Measurements from ENCODE around the gene REXO5. TPM values are rescaled to one million over a fixed set of nuclear protein-coding genes. Genes with fewer than 3 reads are reported as not detected.

The REXO5 gene
- total RNA-seq, 4 donors from 2014 or later, result 1.5 to 5.9 (median 4.1) TPM

GRCh38 chr16:20807862-20808261 lies 1.5 kb downstream of the REXO5 start:
- H3K36me3 ChIP-seq, result no peaks in the 10 kb centered on the region
- TF ChIP-seq POLR2A (IDR thresholded peaks at IDR 0.05), result no peak
- no peak for TF ChIP-seq CTCF (IDR thresholded peaks at IDR 0.05)
- TF ChIP-seq EP300 (IDR thresholded peaks at IDR 0.05), result no peak
- H3K4me3 ChIP-seq, result no peak overlapping the region
- H3K27ac ChIP-seq, result no peak overlapping the region
- H3K9me3 ChIP-seq, result no peaks in the 10 kb centered on the region
- no peak for DNase-seq (ENCODE audit: low spot score in 2 of 2)
- peaks cover 0 to 21% (median 5%) of the 10 kb centered on the region in 4 donors for H3K4me1 ChIP-seq
- no peaks in the 10 kb centered on the region for H3K27me3 ChIP-seq
- WGBS, 2 donors, result 93% methylated on average over 11 of the region's 11 CpGs

- no peak for TF ChIP-seq CTCF (IDR thresholded peaks at IDR 0.05)
- no peak for TF ChIP-seq POLR2A (IDR thresholded peaks at IDR 0.05)
- TF ChIP-seq EP300 (IDR thresholded peaks at IDR 0.05), result no peak
- DNase-seq (ENCODE audit: low spot score in 2 of 2), result no peak
- no peaks in the 10 kb centered on the region for H3K27me3 ChIP-seq
- peaks cover 0 to 7% (median 0%) of the 10 kb centered on the region in 3 donors for H3K36me3 ChIP-seq
- 95 to 96% methylated on average over 10 of the region's 10 CpGs for WGBS, 2 donors
- no peaks in the 10 kb centered on the region for H3K9me3 ChIP-seq
- no peak overlapping the region for H3K4me3 ChIP-seq
- no peak overlapping the region for H3K27ac ChIP-seq
- H3K4me1 ChIP-seq, result peaks cover 0 to 9% (median 4%) of the 10 kb centered on the region in 4 donors
Observed at GRCh38 chr16:20811889-20812439, 5.6 kb downstream of the REXO5 start.

- no peaks in the 10 kb centered on the region for H3K9me3 ChIP-seq
- H3K4me3 ChIP-seq, result no peak overlapping the region
- DNase-seq (ENCODE audit: low spot score in 2 of 2), result no peak
- no peaks in the 10 kb centered on the region for H3K27me3 ChIP-seq
- H3K4me1 ChIP-seq, result peaks cover 0 to 4% (median 0%) of the 10 kb centered on the region in 4 donors
- no peak overlapping the region for H3K27ac ChIP-seq
- TF ChIP-seq CTCF (IDR thresholded peaks at IDR 0.05) (no peak), POLR2A (IDR thresholded peaks at IDR 0.05) (no peak), EP300 (IDR thresholded peaks at IDR 0.05) (no peak)
- 51 to 62% methylated on average over 2 of the region's 2 CpGs for WGBS, 2 donors
- peaks cover 0 to 7% (median 0%) of the 10 kb centered on the region in 3 donors for H3K36me3 ChIP-seq
Observed at GRCh38 chr16:20812510-20812909, 6.2 kb downstream of the REXO5 start.

DNA sequence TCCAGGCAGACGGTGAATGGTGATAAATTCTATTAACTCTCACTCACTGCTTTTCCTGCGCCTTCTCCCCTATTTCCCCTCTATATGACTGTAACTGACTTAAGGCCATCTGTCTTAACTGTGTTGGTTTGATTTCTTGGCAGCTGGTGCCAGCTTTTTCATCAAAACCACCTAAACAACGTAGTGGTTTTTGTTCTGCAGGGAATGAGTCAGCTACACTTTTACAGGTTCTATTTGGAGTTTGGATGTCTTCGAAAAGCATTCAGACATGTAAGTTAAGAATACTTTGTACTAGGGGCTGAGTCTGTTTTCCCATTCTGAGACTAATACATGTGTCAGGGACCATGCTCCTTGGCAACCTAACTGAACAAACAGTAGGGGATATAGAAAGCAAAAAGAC lies 8.5 kb downstream of the REXO5 start:
- H3K36me3 ChIP-seq, result peaks cover 0 to 17% (median 0%) of the 10 kb centered on the region in 3 donors
- no peak overlapping the region for H3K4me3 ChIP-seq
- no peaks in the 10 kb centered on the region for H3K4me1 ChIP-seq
- WGBS, 2 donors, result 85 to 87% methylated on average over 4 of the region's 4 CpGs
- no peak overlapping the region for H3K27ac ChIP-seq
- H3K9me3 ChIP-seq, result no peaks in the 10 kb centered on the region
- no peaks in the 10 kb centered on the region for H3K27me3 ChIP-seq
- no peak for TF ChIP-seq CTCF (IDR thresholded peaks at IDR 0.05)
- no peak for TF ChIP-seq POLR2A (IDR thresholded peaks at IDR 0.05)
- TF ChIP-seq EP300 (IDR thresholded peaks at IDR 0.05), result no peak
- DNase-seq (ENCODE audit: low spot score in 2 of 2), result no peak

- Histone ChIP-seq H3K9me3 (no peaks in the 10 kb centered on the region), H3K36me3 (peaks cover 0 to 24% (median 0%) of the 10 kb centered on the region in 3 donors), H3K4me1 (no peaks in the 10 kb centered on the region), H3K27ac (no peak overlapping the region), H3K27me3 (no peaks in the 10 kb centered on the region), H3K4me3 (no peak overlapping the region)
- WGBS, 2 donors, result 96 to 97% methylated on average over 4 of the region's 4 CpGs
- TF ChIP-seq CTCF (IDR thresholded peaks at IDR 0.05) (no peak), EP300 (IDR thresholded peaks at IDR 0.05) (no peak), POLR2A (IDR thresholded peaks at IDR 0.05) (no peak)
- DNase-seq (ENCODE audit: low spot score in 2 of 2), result no peak
Observed at GRCh38 chr16:20818929-20819585, 12.7 kb downstream of the REXO5 start.
